ENCODE data around the gene IRF2. TPM values are rescaled to one million over a fixed set of nuclear protein-coding genes. Genes with fewer than 3 reads are reported as not detected.

The IRF2 gene
- 7.8 and 13.0 TPM in 2 replicates for total RNA-seq

DNA sequence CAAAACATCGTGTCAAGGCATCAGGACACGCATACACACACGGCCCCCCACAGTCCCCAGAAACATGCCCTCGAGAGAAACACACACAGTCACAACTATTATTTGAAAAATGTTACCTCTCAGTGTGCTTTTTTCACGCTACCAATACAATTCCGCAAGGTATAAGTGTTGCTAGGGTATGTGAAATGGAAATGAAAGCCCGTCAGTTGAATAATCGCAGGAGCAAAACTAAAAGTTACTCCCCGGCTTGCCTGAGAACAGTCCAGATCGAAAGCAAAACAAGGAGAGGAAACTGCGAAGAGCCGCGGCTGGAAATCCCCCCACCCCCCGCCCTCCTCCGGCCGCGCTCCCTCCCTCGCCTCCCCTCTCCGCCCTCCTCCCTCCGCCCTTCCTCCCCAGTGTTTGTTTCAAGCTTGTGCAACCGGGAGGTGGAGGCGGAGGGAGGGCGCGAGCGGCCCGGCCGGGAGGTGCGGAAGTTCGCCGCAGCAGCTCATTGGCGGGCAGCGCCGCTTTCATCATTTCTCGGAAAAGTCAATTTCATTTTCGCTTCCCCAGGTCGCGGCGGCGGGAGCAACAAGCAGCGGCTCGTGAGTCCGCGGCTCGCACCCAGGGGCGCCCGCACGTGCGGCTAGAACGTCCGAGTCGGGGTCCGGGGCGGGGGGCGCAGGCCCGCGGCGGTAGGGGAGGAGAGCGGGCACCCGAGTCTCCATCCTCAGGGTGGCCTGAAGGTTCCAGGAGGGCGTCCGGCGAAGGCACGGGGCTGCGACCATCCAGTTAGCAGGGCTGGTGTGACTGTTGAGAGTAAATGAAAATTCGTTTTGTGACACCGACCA, at the start of gene IRF2:
IRF2 (minus strand) TSS at position 288 of the 833 bp plus-strand sequence. CDS start 45,486 bp downstream, outside the sequence.

Small RNA genes lying within 50 kb of the gene (small RNA-seq; reads per million reads assigned to genes)
- not detected for gene RF00152

Other genes starting within 250 kb of the IRF2 start
- 29.1 and 34.3 TPM in 2 replicates for gene CASP3, start 174.9 kb upstream of the IRF2 start, total RNA-seq
- gene PRIMPOL, start 175.2 kb upstream of the IRF2 start, total RNA-seq: 11.1 and 12.6 TPM in 2 replicates

Measured in placental epithelial cell (primary cell).